ENCODE measurements around the gene TSHZ2.

Gene TSHZ2

GRCh38 chr20:53073636-53074415, 101.7 kb downstream of the TSHZ2 start:
- TF ChIP-seq CTCF (IDR thresholded peaks at IDR 0.05; ENCODE audit: low read depth, low read length, missing control alignments), result no peak
- Histone ChIP-seq H3K36me3 (replicated peaks) (no peaks in the 10 kb centered on the region), H3K27ac (no peak overlapping the region), H3K27me3 (replicated peaks) (no peaks in the 10 kb centered on the region), H3K4me3 (ENCODE audit: low read depth, low read length) (no peak overlapping the region)
- in situ Hi-C loops (cut with HindIII; ENCODE audit: low pct_ligation_motif_present, low sequenced_read_pairs), result no loop called here
- DNase-seq, result no peak

- H3K36me3 ChIP-seq (replicated peaks), result no peaks in the 10 kb centered on the region
- H3K27me3 ChIP-seq (replicated peaks), result no peaks in the 10 kb centered on the region
- no peak for DNase-seq
- no peak overlapping the region for H3K4me3 ChIP-seq (ENCODE audit: low read depth, low read length)
- in situ Hi-C loops (cut with HindIII; ENCODE audit: low pct_ligation_motif_present, low sequenced_read_pairs), result no loop called here
- no peak overlapping the region for H3K27ac ChIP-seq
- no peak for TF ChIP-seq CTCF (IDR thresholded peaks at IDR 0.05; ENCODE audit: low read depth, low read length, missing control alignments)
These were observed 102.7 kb downstream of the TSHZ2 start for GRCh38 chr20:53074811-53075314.

GRCh38 chr20:53076668-53077067, 104.5 kb downstream of the TSHZ2 start:
- TF ChIP-seq CTCF (IDR thresholded peaks at IDR 0.05; ENCODE audit: low read depth, low read length, missing control alignments), result no peak
- Histone ChIP-seq H3K36me3 (replicated peaks) (no peaks in the 10 kb centered on the region), H3K27me3 (replicated peaks) (no peaks in the 10 kb centered on the region), H3K27ac (no peak overlapping the region), H3K4me3 (ENCODE audit: low read depth, low read length) (no peak overlapping the region)
- no peak for DNase-seq
- in situ Hi-C loops (cut with HindIII; ENCODE audit: low pct_ligation_motif_present, low sequenced_read_pairs), result no loop called here

- no peak overlapping the region for H3K27ac ChIP-seq
- no peaks in the 10 kb centered on the region for H3K36me3 ChIP-seq (replicated peaks)
- TF ChIP-seq CTCF (IDR thresholded peaks at IDR 0.05; ENCODE audit: low read depth, low read length, missing control alignments), result no peak
- no peak overlapping the region for H3K4me3 ChIP-seq (ENCODE audit: low read depth, low read length)
- in situ Hi-C loops (cut with HindIII; ENCODE audit: low pct_ligation_motif_present, low sequenced_read_pairs), result no loop called here
- no peaks in the 10 kb centered on the region for H3K27me3 ChIP-seq (replicated peaks)
- no peak for DNase-seq
These were observed 105.4 kb downstream of the TSHZ2 start for GRCh38 chr20:53077373-53078205.

GRCh38 chr20:53078761-53079160, 106.6 kb downstream of the TSHZ2 start:
- DNase-seq, result no peak
- in situ Hi-C loops (cut with HindIII; ENCODE audit: low pct_ligation_motif_present, low sequenced_read_pairs), result no loop called here
- H3K36me3 ChIP-seq (replicated peaks), result no peaks in the 10 kb centered on the region
- no peak overlapping the region for H3K4me3 ChIP-seq (ENCODE audit: low read depth, low read length)
- no peak for TF ChIP-seq CTCF (IDR thresholded peaks at IDR 0.05; ENCODE audit: low read depth, low read length, missing control alignments)
- H3K27ac ChIP-seq, result no peak overlapping the region
- no peaks in the 10 kb centered on the region for H3K27me3 ChIP-seq (replicated peaks)
